Panc1 (cell line): Measurements from ENCODE around the gene DROSHA.

Experiments used
- POLR2AphosphoS5 ChIP-seq: IDR thresholded peaks from 2 replicates; pipeline ENCODE4 v1.6.1; 2012; ENCODE audit warnings: mild to moderate bottlenecking, low read depth, low read length, moderate library complexity
- REST ChIP-seq, 2 experiments: IDR thresholded peaks; 2 replicates each; pipeline ENCODE4 v1.6.1; 2011 to 2012; ENCODE audit warnings: low read depth in 2 of 2, control low read depth in 1 of 2, low read length in 1 of 2, mild to moderate bottlenecking in 1 of 2, moderate library complexity in 1 of 2; ENCODE audit not compliant: insufficient read depth in 1 of 2
- TF ChIP-seq, protein P1 (sequence below): fragments of 450-650 bp; IDR thresholded peaks from 2 replicates; pipeline ENCODE4 v1.5.1; 2017; ENCODE audit warnings: mild to moderate bottlenecking

GRCh38 chr5:31531543-31531887, 378 bp downstream of the DROSHA start:
- TF ChIP-seq, protein P1, sequence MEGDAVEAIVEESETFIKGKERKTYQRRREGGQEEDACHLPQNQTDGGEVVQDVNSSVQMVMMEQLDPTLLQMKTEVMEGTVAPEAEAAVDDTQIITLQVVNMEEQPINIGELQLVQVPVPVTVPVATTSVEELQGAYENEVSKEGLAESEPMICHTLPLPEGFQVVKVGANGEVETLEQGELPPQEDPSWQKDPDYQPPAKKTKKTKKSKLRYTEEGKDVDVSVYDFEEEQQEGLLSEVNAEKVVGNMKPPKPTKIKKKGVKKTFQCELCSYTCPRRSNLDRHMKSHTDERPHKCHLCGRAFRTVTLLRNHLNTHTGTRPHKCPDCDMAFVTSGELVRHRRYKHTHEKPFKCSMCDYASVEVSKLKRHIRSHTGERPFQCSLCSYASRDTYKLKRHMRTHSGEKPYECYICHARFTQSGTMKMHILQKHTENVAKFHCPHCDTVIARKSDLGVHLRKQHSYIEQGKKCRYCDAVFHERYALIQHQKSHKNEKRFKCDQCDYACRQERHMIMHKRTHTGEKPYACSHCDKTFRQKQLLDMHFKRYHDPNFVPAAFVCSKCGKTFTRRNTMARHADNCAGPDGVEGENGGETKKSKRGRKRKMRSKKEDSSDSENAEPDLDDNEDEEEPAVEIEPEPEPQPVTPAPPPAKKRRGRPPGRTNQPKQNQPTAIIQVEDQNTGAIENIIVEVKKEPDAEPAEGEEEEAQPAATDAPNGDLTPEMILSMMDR, result no peak
- TF ChIP-seq REST (IDR thresholded peaks at IDR 0.05; ENCODE audit: insufficient read depth in 1 of 2, low read depth in 2 of 2, low read length in 1 of 2) (no peak), POLR2AphosphoS5 (no peak)
